ENCODE data around the gene GRID1.

DNA sequence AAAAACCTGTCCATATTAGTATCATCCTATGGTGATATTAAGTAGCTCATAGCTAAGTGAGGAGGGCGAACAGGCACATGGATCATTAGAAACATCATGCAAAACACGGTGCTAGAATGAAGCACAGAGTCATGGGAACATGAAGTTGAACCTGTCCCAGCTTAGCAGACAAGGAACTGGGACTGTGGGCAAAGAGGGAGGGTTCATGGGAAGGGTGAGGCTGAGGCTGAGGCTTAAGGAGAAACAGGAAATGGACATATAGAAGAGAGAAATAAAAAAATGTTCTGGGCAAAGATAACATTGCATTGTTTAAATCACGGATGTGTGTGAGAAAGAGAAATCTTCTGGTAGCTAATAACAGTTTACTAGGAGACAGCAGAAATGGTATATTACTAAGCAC lies 708.1 kb downstream of the GRID1 start:
- TF ChIP-seq, protein P1, sequence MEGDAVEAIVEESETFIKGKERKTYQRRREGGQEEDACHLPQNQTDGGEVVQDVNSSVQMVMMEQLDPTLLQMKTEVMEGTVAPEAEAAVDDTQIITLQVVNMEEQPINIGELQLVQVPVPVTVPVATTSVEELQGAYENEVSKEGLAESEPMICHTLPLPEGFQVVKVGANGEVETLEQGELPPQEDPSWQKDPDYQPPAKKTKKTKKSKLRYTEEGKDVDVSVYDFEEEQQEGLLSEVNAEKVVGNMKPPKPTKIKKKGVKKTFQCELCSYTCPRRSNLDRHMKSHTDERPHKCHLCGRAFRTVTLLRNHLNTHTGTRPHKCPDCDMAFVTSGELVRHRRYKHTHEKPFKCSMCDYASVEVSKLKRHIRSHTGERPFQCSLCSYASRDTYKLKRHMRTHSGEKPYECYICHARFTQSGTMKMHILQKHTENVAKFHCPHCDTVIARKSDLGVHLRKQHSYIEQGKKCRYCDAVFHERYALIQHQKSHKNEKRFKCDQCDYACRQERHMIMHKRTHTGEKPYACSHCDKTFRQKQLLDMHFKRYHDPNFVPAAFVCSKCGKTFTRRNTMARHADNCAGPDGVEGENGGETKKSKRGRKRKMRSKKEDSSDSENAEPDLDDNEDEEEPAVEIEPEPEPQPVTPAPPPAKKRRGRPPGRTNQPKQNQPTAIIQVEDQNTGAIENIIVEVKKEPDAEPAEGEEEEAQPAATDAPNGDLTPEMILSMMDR (IDR thresholded peaks at IDR 0.05): no peak
- no peak for TF ChIP-seq POLR2A (IDR thresholded peaks at IDR 0.05)

Measured in thyroid gland (tissue), 4 donors.